GM12878 (cell line): ENCODE data around the gene LNPK.

ENCODE experiments used
- BHLHE40 ChIP-seq, 2 experiments: fragments of 450-650 bp in 1 of 2; IDR thresholded peaks; 2 replicates each; pipeline ENCODE4 v1.6.1; 2011 to 2017; ENCODE audit warnings: low read depth in 2 of 2, borderline replicate concordance in 1 of 2, improper control_type of control experiment in 1 of 2, low read length in 1 of 2, mild to moderate bottlenecking in 1 of 2
- KAT2A ChIP-seq: conservative IDR thresholded peaks from 2 replicates; pipeline ENCODE4 v1.6.1; 2011; ENCODE audit warnings: low read depth, low read length; ENCODE audit not compliant: control insufficient read depth
- NFIC ChIP-seq: IDR thresholded peaks from 2 replicates; pipeline ENCODE4 v1.6.1; 2012; ENCODE audit warnings: low read depth, mild to moderate bottlenecking, inconsistent platforms, low read length, moderate library complexity
- POLR2A ChIP-seq: IDR thresholded peaks from 2 replicates; pipeline ENCODE4 v1.6.1; 2011; ENCODE audit warnings: low read depth, mild to moderate bottlenecking, low read length
- POLR2AphosphoS5 ChIP-seq: IDR thresholded peaks from 2 replicates; pipeline ENCODE4 v1.6.1; 2011; ENCODE audit warnings: mild to moderate bottlenecking, low read length, inconsistent platforms
- RELA ChIP-seq: fragments of 450-650 bp; IDR thresholded peaks from 2 replicates; pipeline ENCODE4 v1.8.0; 2014; ENCODE audit warnings: borderline replicate concordance; ENCODE audit not compliant: partially characterized antibody
- SRF ChIP-seq, 2 experiments: IDR thresholded peaks; 2 replicates each; pipeline ENCODE4 v1.6.1; 2011; ENCODE audit warnings: low read depth in 2 of 2, low read length in 2 of 2, mild to moderate bottlenecking in 1 of 2, moderate library complexity in 1 of 2
- ZBED1 ChIP-seq: IDR thresholded peaks from 2 replicates; pipeline ENCODE4 v1.6.1; 2016; ENCODE audit warnings: borderline replicate concordance
- ZNF24 ChIP-seq: fragments of 450-650 bp; IDR thresholded peaks from 2 replicates; pipeline ENCODE4 v1.6.1; 2017; ENCODE audit warnings: antibody characterized with exemption, mild to moderate bottlenecking
- TF ChIP-seq, protein P1 (sequence below), 3 experiments: IDR thresholded peaks in 2 of 3; conservative IDR thresholded peaks in 1 of 3; 2 replicates each; pipeline ENCODE4 v1.5.1; 2011; ENCODE audit warnings: low read depth in 3 of 3, low read length in 3 of 3, mild to moderate bottlenecking in 3 of 3, control low read depth in 2 of 3, moderate library complexity in 2 of 3, inconsistent platforms in 1 of 3, mixed read lengths in 1 of 3; ENCODE audit not compliant: control insufficient read depth in 2 of 3, insufficient read depth in 1 of 3; ENCODE audit errors: extremely low read depth in 1 of 3
- TF ChIP-seq, protein P2 (sequence below): IDR thresholded peaks from 2 replicates; pipeline ENCODE4 v1.6.1; 2012; ENCODE audit warnings: low read depth, low read length, improper control_type of control experiment
- TF ChIP-seq, protein P3 (sequence below): fragments of 450-650 bp; IDR thresholded peaks from 2 replicates; pipeline ENCODE4 v1.6.1; 2016; ENCODE audit warnings: mild to moderate bottlenecking
- TF ChIP-seq, protein P4 (sequence below): IDR thresholded peaks from 2 replicates; pipeline ENCODE4 v1.6.1; 2011; ENCODE audit warnings: mild to moderate bottlenecking, low read depth, low read length, moderate library complexity; ENCODE audit not compliant: insufficient replicate concordance

DNA sequence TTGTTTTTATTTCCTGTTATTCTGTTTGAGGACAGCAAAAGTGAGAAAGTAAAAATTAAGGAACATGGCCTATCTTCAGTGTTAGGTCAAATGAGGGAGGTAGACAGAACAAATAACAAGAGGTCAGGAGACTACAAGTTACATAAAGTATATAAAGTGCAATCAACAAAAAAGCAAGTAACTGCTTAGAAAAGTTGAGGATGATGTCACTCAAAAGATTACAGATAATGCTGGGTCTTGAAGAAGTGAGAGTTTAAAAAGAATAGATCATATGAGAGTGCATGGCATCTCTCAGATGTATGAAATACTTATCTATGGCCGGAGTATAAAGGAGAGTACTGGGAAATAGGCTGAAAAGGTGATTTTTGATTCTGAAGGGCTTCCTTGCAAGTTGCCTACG is 79.9 kb downstream of the LNPK start:
- TF ChIP-seq, protein P1, sequence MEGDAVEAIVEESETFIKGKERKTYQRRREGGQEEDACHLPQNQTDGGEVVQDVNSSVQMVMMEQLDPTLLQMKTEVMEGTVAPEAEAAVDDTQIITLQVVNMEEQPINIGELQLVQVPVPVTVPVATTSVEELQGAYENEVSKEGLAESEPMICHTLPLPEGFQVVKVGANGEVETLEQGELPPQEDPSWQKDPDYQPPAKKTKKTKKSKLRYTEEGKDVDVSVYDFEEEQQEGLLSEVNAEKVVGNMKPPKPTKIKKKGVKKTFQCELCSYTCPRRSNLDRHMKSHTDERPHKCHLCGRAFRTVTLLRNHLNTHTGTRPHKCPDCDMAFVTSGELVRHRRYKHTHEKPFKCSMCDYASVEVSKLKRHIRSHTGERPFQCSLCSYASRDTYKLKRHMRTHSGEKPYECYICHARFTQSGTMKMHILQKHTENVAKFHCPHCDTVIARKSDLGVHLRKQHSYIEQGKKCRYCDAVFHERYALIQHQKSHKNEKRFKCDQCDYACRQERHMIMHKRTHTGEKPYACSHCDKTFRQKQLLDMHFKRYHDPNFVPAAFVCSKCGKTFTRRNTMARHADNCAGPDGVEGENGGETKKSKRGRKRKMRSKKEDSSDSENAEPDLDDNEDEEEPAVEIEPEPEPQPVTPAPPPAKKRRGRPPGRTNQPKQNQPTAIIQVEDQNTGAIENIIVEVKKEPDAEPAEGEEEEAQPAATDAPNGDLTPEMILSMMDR (IDR thresholded peaks at IDR 0.05 in 2 of 3, conservative IDR thresholded peaks at IDR 0.05 in 1 of 3; ENCODE audit: control insufficient read depth in 2 of 3, extremely low read depth in 1 of 3, insufficient read depth in 1 of 3, low read depth in 3 of 3, low read length in 3 of 3): no peak
- TF ChIP-seq ZBED1 (no peak), ZNF24 (no peak), KAT2A (no peak), NFIC (no peak), SRF (IDR thresholded peaks at IDR 0.05; ENCODE audit: low read depth in 2 of 2, low read length in 2 of 2) (no peak), RELA (no peak), BHLHE40 (IDR thresholded peaks at IDR 0.05; ENCODE audit: borderline replicate concordance in 1 of 2, low read depth in 2 of 2, low read length in 1 of 2) (no peak), POLR2AphosphoS5 (no peak), POLR2A (no peak)
- TF ChIP-seq, protein P2, sequence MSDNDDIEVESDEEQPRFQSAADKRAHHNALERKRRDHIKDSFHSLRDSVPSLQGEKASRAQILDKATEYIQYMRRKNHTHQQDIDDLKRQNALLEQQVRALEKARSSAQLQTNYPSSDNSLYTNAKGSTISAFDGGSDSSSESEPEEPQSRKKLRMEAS: no peak
- TF ChIP-seq, protein P3, sequence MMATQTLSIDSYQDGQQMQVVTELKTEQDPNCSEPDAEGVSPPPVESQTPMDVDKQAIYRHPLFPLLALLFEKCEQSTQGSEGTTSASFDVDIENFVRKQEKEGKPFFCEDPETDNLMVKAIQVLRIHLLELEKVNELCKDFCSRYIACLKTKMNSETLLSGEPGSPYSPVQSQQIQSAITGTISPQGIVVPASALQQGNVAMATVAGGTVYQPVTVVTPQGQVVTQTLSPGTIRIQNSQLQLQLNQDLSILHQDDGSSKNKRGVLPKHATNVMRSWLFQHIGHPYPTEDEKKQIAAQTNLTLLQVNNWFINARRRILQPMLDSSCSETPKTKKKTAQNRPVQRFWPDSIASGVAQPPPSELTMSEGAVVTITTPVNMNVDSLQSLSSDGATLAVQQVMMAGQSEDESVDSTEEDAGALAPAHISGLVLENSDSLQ: no peak
- TF ChIP-seq, protein P4, sequence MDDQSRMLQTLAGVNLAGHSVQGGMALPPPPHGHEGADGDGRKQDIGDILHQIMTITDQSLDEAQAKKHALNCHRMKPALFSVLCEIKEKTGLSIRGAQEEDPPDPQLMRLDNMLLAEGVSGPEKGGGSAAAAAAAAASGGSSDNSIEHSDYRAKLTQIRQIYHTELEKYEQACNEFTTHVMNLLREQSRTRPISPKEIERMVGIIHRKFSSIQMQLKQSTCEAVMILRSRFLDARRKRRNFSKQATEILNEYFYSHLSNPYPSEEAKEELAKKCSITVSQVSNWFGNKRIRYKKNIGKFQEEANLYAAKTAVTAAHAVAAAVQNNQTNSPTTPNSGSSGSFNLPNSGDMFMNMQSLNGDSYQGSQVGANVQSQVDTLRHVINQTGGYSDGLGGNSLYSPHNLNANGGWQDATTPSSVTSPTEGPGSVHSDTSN: no peak
